ENCODE measurements around the gene ABCB8. TPM values are rescaled to one million over a fixed set of nuclear protein-coding genes. Genes with fewer than 3 reads are reported as not detected.

Gene ABCB8
- total and polyA plus RNA-seq, 9 of the 15 experiments (the other 6 are each of a cell fraction or from before 2014, with no cell fraction given), result 7.6 to 106 (median 36.3) TPM

GRCh38 chr7:150981644-150982043 is 46.6 kb upstream of the ABCB8 start:
- Histone ChIP-seq H3K4me2 (ENCODE audit: insufficient read depth, low read length) (no peak overlapping the region), H4K20me1 (replicated peaks; ENCODE audit: control insufficient read depth, insufficient read depth, low read length) (peaks cover 9% of the 10 kb centered on the region; the same call in 1 of the 2 replicates), H3K79me2 (ENCODE audit: control insufficient read depth, insufficient read depth, low read length) (peaks cover 9% of the 10 kb centered on the region), H3K27ac (ENCODE audit: extremely low read depth, low read depth, low read length) (no peak overlapping the region), H3K36me3 (ENCODE audit: control insufficient read depth, insufficient read depth, low read length) (no peaks in the 10 kb centered on the region), H3K9ac (ENCODE audit: insufficient read depth in 1 of 2, low read depth in 2 of 2, low read length in 2 of 2) (no peak overlapping the region), H3K4me3 (no peak overlapping the region), H3K4me1 (replicated peaks in 1 of 2; ENCODE audit: control insufficient read depth in 2 of 2, insufficient read depth in 2 of 2, low read length in 2 of 2) (peaks cover 24 to 46% of the 10 kb centered on the region in 2 experiments), H3K9me3 (replicated peaks; ENCODE audit: control insufficient read depth, insufficient read depth, low read depth, low read length) (no peaks in the 10 kb centered on the region), H2AFZ (ENCODE audit: low read depth, low read length) (no peak overlapping the region), H3K9me1 (ENCODE audit: control insufficient read depth, insufficient read depth, low read length) (peaks cover 3% of the 10 kb centered on the region), H3K27me3 (ENCODE audit: control insufficient read depth in 2 of 2, insufficient read depth in 2 of 2, low read length in 2 of 2) (peaks cover 23 to 29% of the 10 kb centered on the region in 2 experiments)
- in situ Hi-C loops (cut with MboI), result no loop called here
- no peak for ATAC-seq
- WGBS (ENCODE audit: insufficient coverage, low coverage, missing lambda C conversion rate), result 1% methylated on average over 6 of the region's 6 CpGs
- CTCF ChIA-PET (ENCODE audit: low intra/inter-chr PET ratio), result no interaction called here
- POLR2A ChIA-PET, result no interaction called here
- intact Hi-C loops (cut with micrococcal nuclease), result no loop called here
- no peak for TF ChIP-seq HOMEZ (CRISPR knock-in tag; IDR thresholded peaks at IDR 0.05)
- BruUV-seq (replicated peaks), result no TSS peak
- FAIRE-seq, result no peak
- no peak for DNase-seq (ENCODE audit: extremely low read depth in 1 of 4, low spot score in 3 of 4)

GRCh38 chr7:150982351-150982750 is 45.9 kb upstream of the ABCB8 start:
- Histone ChIP-seq H3K9me3 (replicated peaks; ENCODE audit: control insufficient read depth, insufficient read depth, low read depth, low read length) (no peaks in the 10 kb centered on the region), H3K9ac (ENCODE audit: insufficient read depth in 1 of 2, low read depth in 2 of 2, low read length in 2 of 2) (no peak overlapping the region), H4K20me1 (replicated peaks; ENCODE audit: control insufficient read depth, insufficient read depth, low read length) (peaks cover 9% of the 10 kb centered on the region; the same call in 1 of the 2 replicates), H3K27me3 (ENCODE audit: control insufficient read depth in 2 of 2, insufficient read depth in 2 of 2, low read length in 2 of 2) (peaks cover 23 to 29% of the 10 kb centered on the region in 2 experiments), H3K27ac (ENCODE audit: extremely low read depth, low read depth, low read length) (no peak overlapping the region), H3K4me2 (ENCODE audit: insufficient read depth, low read length) (no peak overlapping the region), H3K79me2 (ENCODE audit: control insufficient read depth, insufficient read depth, low read length) (peaks cover 2% of the 10 kb centered on the region), H3K36me3 (ENCODE audit: control insufficient read depth, insufficient read depth, low read length) (no peaks in the 10 kb centered on the region), H2AFZ (ENCODE audit: low read depth, low read length) (no peak overlapping the region), H3K4me1 (replicated peaks in 1 of 2; ENCODE audit: control insufficient read depth in 2 of 2, insufficient read depth in 2 of 2, low read length in 2 of 2) (peaks cover 17 to 44% of the 10 kb centered on the region in 2 experiments), H3K9me1 (ENCODE audit: control insufficient read depth, insufficient read depth, low read length) (peaks cover 3% of the 10 kb centered on the region), H3K4me3 (no peak overlapping the region)
- FAIRE-seq, result no peak
- no peak for ATAC-seq
- no peak for DNase-seq (ENCODE audit: extremely low read depth in 1 of 4, low spot score in 3 of 4)
- BruUV-seq (replicated peaks), result no TSS peak
- POLR2A ChIA-PET, result no interaction called here
- intact Hi-C loops (cut with micrococcal nuclease), result no loop called here
- in situ Hi-C loops (cut with MboI), result no loop called here
- 10% methylated on average over 3 of the region's 3 CpGs for WGBS (ENCODE audit: insufficient coverage, low coverage, missing lambda C conversion rate)
- CTCF ChIA-PET (ENCODE audit: low intra/inter-chr PET ratio), result no interaction called here
- no peak for TF ChIP-seq KLF1 (tag; IDR thresholded peaks at IDR 0.05)
- TF ChIP-seq, protein P1, sequence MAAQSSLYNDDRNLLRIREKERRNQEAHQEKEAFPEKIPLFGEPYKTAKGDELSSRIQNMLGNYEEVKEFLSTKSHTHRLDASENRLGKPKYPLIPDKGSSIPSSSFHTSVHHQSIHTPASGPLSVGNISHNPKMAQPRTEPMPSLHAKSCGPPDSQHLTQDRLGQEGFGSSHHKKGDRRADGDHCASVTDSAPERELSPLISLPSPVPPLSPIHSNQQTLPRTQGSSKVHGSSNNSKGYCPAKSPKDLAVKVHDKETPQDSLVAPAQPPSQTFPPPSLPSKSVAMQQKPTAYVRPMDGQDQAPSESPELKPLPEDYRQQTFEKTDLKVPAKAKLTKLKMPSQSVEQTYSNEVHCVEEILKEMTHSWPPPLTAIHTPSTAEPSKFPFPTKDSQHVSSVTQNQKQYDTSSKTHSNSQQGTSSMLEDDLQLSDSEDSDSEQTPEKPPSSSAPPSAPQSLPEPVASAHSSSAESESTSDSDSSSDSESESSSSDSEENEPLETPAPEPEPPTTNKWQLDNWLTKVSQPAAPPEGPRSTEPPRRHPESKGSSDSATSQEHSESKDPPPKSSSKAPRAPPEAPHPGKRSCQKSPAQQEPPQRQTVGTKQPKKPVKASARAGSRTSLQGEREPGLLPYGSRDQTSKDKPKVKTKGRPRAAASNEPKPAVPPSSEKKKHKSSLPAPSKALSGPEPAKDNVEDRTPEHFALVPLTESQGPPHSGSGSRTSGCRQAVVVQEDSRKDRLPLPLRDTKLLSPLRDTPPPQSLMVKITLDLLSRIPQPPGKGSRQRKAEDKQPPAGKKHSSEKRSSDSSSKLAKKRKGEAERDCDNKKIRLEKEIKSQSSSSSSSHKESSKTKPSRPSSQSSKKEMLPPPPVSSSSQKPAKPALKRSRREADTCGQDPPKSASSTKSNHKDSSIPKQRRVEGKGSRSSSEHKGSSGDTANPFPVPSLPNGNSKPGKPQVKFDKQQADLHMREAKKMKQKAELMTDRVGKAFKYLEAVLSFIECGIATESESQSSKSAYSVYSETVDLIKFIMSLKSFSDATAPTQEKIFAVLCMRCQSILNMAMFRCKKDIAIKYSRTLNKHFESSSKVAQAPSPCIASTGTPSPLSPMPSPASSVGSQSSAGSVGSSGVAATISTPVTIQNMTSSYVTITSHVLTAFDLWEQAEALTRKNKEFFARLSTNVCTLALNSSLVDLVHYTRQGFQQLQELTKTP (IDR thresholded peaks at IDR 0.05; ENCODE audit: low read depth in 1 of 2, partially characterized antibody in 2 of 2), result no peak
- TF ChIP-seq ZMIZ1 (IDR thresholded peaks at IDR 0.05; ENCODE audit: low read depth in 2 of 2, low read length in 2 of 2), result no peak
- TF ChIP-seq HMGN3 (IDR thresholded peaks at IDR 0.05; ENCODE audit: borderline replicate concordance, extremely low read depth, insufficient read length, low read depth, low read length), result no peak

All from K562 (cell line).